Mucosa of gallbladder (tissue), 1 donor: Measurements from ENCODE around the gene LINGO4. TPM values are rescaled to one million over a fixed set of nuclear protein-coding genes. Genes with fewer than 3 reads are reported as not detected.

Experiments used
- DNase-seq: peaks from one replicate; pipeline ENCODE4 v3.0.0-alpha.2; 2020; ENCODE audit warnings: low spot score
- total RNA-seq: library from RNA; stranded (reverse); gene quantifications from one replicate; pipeline ENCODE4 v1.2.1, GENCODE V29; 2021
- donor health status: DM: no; HTN: no; CAD: no.

LINGO4 gene
- total RNA-seq, 1 donor from 2014 or later: 0.09 TPM

- no peak for DNase-seq
Observed at GRCh38 chr1:151814971-151815545, 9.8 kb upstream of the LINGO4 start.

- no peak for DNase-seq
Observed at GRCh38 chr1:151814426-151814825, 9.2 kb upstream of the LINGO4 start.

DNA sequence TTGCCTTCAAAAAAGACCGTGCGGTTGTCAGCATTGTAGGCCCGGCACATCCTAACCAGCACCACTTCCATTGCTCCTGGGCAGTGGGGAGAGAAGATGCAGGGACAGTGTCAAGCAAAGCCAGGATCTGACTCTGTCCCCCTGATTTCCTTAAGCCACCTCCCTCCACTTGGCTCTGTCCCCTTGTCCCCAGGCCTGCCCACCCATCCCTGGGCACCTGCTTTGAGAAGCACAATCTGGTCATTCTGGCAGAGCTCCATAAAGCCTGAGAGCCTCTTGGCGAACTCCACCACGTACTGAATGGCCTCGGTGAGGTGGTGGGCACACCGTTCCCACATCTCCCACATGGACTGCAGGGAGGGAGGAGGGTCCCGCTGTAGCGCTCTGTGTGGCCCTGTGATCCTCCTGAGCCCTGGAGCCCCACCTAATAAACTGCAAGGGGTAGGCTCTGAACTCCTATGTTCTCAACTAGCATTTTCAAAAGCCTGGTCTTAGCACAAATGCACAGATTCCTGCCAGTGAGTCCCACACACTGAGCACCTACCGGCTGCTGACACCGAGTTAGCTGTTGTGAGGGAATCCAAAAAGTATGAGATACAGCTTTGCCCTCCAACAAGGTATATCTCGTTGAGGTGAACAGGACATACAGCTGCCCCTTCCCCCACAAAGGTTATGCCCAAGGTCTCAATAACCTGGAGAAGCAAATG lies 8.2 kb upstream of the LINGO4 start:
- DNase-seq: no peak

GRCh38 chr1:151811181-151811580 lies 6.0 kb upstream of the LINGO4 start:
- DNase-seq: no peak

DNA sequence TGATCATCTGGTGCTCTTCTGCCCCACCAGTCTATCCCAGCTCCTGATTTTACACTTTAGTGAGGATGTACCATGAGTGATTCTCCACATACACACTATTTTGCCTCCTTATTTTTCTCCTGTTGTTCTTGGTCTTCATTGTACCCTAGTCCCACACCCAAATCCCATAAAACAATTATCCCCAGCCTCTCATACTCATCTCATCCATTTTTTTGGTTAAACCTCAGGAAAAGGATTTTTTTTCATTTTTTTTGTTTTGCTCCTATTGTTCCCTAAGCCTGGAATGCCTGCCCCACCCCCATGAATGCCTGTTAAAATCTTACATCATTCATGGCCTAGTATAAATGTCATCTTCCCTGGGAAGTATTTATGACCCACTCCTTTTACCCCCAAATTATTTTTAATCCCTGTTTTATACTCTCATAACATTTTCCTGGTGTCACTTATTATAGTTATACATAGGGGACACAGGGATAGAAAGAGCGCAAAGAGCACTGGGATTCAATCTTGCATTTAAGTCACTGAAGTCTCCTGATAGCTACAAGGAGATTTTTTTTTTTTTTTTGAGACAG lies 4.9 kb upstream of the LINGO4 start:
- DNase-seq: no peak

DNA sequence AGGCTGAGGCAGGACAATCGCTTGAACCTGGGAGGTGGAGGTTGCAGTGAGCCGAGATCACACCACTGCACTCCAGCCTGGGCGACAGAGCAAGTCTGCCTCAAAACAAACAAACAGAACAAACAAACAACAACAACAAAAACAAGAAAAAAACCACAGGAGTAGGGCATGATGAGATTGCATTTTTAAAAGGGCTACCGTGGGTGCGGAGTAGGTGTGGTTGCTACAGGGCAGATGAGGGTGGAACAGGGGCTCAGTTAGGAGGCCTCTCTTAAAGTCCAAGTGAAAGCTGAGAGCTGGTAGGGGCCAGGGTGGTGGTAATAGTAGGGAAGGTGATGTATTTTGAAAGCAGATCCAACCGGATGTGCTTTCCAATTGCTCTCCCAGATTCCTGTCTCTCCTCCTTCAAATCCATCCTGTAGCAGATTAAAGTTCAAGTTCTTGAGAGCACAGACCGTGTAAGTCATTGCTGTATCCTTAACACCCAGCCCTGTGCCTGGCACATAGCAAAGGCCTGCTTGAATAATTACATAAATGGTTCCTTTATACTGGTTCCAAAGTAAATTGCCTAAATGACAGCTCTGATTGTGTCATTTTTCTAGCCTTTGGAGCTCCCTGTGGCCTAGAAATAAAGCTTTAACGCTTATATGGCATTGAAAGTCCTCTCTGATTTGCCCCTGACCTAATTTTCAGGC lies 4.2 kb upstream of the LINGO4 start:
- DNase-seq: no peak

DNA sequence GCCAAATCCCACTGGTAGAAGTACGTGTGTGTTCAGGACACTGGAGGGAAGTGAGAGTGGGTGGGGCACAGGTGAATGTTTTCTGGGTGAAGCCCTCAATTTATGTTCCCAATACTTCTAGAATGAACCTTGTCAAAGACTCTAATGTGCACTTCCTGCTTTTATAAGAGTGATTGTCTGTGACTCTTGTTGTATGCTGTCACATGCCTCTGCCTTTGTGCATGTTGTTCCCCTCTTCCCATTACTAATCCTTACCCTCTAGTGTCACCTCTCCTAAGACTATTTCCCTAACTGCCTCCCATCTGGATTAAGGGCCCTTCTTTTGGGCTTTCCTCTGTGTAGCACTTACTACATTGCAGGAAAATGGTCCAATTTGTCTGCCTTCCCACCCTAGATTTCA lies 2.5 kb upstream of the LINGO4 start:
- no peak for DNase-seq

- no peak for DNase-seq
Observed at GRCh38 chr1:151807131-151807530, 1.9 kb upstream of the LINGO4 start.

DNA sequence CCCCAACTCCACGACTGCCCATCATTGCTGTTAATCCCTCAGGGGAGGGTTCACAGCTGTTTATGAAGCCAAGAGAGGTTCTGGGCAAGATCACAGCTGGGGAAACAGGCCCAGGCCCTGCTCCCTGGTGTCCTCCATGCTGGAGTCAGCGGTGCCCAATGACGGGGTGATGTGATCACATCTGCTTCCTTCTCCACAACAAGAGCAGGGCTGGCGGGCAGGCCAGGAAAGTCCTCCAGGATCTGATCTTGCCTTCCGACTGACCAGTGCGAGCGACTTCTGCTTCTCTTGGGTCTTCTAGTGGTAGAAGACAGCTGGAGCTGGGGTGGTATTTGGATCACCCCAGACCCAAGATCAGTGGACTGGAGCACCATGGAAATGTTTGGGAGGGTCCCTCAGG lies 951 bp upstream of the LINGO4 start:
- DNase-seq: no peak

DNA sequence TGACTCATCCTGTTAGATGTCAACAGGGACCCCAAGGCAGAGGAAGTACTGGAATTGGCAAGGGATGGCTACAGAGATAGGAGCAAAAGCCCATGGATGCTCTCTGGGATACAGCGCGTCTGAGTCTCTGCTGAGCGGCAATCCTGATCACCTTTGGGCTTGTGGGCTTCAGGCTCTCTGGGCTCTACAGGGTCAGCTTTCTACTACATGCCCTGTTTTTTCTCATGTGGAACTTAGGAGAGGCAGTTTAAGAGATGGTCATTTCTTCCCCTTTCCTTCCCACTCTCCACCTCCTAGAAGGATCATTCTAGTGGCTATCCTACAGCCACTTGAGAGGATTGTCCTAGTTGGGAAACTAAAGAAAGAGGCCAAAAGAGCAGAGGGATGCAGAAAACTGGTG lies 1.3 kb downstream of the LINGO4 start:
- no peak for DNase-seq

DNA sequence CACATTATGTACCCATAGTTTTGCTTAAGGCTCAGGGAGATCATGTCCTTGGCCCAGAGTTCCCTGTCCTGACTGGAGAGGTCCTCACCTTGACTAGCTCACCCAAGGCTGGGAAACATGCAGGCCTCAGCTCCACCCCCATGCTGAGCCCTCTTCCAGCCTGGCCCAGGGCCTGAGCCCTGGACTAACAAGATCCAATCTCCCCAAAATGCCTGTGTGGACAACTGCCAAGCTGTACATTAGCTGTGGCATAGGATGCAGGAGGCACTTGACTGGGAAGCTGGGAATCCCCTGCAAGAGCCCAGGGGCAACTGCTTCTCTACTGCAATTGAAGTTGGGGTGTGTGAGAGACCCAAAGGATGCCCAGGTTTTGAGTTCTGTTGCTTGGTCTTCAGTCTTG lies 2.1 kb downstream of the LINGO4 start:
- no peak for DNase-seq

- no peak for DNase-seq
Observed at GRCh38 chr1:151802372-151802771, 2.8 kb downstream of the LINGO4 start.

GRCh38 chr1:151801846-151802245 lies 3.4 kb downstream of the LINGO4 start:
- DNase-seq: no peak

DNA sequence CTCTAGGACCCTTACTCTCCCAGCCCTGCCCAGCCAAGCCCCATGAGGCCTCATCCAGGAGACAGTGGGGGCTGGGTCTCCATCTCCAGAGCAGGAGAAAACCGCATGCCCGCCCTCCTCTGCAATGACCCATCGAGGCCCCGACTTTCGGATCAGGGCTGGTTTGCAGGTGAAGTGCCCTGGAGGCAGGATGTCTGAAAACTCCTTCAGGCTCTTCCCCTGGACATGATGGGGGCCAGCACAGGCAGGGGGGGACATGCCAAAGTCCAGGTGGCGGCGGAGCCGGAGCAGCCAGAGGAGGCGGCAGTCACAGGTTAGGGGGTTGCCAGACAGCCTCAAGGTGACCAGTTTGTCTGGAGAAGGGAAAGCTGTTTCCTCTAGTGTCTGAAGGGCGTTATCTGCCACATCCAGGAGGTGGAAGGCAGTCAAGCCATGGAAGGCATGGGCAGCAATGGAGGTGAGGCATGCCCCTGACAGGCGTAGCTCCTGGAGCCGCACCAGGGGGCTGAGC lies 3.9 kb downstream of the LINGO4 start:
- no peak for DNase-seq

GRCh38 chr1:151800830-151801229 lies 4.4 kb downstream of the LINGO4 start:
- no peak for DNase-seq

DNA sequence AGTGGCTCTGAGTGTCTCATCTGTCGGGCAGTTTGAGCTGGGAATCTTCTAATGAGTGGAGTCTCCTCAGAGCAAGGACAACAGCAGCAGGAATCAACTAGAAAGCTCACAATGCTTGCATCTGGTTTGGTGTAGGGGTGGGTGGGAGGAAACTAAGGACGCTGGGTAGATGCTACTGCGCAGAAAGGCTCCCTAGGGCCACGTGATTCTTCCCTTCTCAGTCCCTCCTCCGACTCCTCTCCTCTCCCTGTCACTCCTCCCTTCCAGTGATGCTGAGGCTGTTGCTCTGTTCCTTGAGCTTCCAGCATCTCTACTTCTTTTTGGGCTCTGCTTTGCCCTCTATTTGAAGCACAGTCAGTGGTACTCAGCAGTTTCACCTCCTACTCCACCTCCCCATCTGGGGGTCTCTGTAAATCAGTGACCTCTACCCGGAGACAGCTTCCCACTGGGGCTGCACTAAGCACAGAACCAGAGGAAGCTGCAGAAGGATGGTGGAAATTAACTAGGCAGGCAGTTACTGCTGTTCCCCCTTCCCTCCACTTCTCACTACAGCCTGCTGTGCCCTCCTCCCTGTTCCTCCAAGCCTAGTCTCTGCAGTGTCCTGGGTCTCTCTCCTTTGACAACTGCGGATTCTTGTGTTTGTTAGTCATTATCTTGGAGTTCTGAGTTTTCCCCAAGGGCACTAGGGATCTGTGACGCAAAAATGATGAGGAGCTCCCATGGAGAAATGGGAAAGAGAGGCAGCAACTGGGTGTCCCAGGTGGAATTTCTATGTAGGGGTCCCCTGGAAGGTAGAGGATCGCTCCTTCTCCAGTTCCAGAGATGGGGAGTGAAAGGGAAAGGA lies 5.8 kb downstream of the LINGO4 start:
- no peak for DNase-seq

DNA sequence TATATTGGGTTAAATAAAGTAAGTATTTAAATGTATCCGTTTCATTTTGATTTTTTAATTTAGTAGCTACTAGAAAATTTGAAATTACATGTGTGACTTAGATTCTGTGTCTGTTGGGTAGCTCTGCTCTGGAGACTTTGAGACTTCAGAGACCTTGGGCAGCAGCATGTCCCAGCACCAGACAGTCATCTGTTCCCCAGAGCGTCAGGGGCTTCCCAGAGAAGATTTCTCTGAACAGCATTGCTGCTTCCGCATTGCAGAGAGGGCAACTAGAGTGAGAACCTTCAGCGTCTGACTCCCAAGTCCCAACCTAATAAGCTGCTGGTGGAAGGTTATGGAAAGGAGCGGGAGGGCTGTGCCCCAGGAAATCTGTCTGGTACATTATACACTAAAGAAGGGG lies 6.6 kb downstream of the LINGO4 start:
- no peak for DNase-seq

DNA sequence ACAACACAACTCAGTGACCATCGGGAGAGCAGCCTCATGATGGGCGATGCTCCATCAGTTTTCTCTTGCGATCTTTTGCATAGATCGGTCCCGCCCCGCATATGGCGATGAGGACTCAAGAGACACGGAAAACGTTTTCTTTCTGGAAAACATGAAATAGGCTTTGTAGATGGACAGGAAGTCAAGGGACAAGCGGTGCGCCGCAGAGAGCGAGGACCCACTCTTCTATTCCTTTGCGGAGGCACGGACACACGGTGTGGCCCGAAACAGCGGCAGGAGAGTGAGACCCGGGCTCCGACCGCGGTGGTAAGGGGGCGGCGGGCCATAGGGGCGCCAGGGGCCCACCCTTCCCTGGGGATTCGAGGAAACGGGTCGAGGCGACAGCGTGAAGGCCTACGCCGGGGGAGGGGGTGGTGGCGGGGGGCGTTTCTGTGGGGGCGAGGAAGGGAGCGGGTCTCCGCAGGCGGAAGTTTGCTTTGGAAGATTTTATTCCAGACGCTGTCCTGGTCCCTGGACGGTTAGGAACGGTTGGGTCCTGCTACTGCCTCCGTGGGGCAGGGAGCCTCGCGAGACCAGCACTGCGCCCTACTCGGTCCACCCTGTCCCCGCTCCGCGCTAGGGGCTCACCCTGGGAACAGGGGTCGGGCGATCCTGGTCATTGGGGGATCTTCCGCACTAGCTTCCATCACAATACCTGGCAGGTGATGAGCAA lies 14.1 kb downstream of the LINGO4 start:
- DNase-seq: no peak

GRCh38 chr1:151790071-151790939 lies 14.9 kb downstream of the LINGO4 start, which contains the start of gene TDRKH:
TSS of gene TDRKH (minus strand) at chr1:151790500. CDS start at chr1:151783022, 7,478 bp downstream.
- peak; percentile 98 for DNase-seq

GRCh38 chr1:151787689-151788088 lies 17.5 kb downstream of the LINGO4 start:
- DNase-seq: no peak
